Neural cell (in vitro differentiated cells): ENCODE data around the gene SYNGR1.

Experiments used
- EP300 ChIP-seq: fragments of 450-650 bp; conservative IDR thresholded peaks from 2 replicates; pipeline ENCODE4 v1.6.1; 2014; ENCODE audit warnings: antibody characterized with exemption, mild to moderate bottlenecking, moderate library complexity; ENCODE audit not compliant: poor library complexity, severe bottlenecking
- TF ChIP-seq, protein P1 (sequence below): fragments of 450-650 bp; IDR thresholded peaks from 2 replicates; pipeline ENCODE4 v1.5.1; 2014; ENCODE audit warnings: antibody characterized with exemption, mild to moderate bottlenecking, moderate library complexity; ENCODE audit not compliant: poor library complexity, severe bottlenecking

GRCh38 chr22:39349967-39350726 is at the start of gene SYNGR1:
- TF ChIP-seq, protein P1, sequence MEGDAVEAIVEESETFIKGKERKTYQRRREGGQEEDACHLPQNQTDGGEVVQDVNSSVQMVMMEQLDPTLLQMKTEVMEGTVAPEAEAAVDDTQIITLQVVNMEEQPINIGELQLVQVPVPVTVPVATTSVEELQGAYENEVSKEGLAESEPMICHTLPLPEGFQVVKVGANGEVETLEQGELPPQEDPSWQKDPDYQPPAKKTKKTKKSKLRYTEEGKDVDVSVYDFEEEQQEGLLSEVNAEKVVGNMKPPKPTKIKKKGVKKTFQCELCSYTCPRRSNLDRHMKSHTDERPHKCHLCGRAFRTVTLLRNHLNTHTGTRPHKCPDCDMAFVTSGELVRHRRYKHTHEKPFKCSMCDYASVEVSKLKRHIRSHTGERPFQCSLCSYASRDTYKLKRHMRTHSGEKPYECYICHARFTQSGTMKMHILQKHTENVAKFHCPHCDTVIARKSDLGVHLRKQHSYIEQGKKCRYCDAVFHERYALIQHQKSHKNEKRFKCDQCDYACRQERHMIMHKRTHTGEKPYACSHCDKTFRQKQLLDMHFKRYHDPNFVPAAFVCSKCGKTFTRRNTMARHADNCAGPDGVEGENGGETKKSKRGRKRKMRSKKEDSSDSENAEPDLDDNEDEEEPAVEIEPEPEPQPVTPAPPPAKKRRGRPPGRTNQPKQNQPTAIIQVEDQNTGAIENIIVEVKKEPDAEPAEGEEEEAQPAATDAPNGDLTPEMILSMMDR: no peak
- TF ChIP-seq EP300: no peak
